Measurements from ENCODE around the gene C4orf51. TPM values are rescaled to one million over a fixed set of nuclear protein-coding genes. Genes with fewer than 3 reads are reported as not detected.

The C4orf51 gene
- total and polyA plus RNA-seq, 2 donors (not counting 1 experiment from before 2014, with no cell fraction given) = not detected

DNA sequence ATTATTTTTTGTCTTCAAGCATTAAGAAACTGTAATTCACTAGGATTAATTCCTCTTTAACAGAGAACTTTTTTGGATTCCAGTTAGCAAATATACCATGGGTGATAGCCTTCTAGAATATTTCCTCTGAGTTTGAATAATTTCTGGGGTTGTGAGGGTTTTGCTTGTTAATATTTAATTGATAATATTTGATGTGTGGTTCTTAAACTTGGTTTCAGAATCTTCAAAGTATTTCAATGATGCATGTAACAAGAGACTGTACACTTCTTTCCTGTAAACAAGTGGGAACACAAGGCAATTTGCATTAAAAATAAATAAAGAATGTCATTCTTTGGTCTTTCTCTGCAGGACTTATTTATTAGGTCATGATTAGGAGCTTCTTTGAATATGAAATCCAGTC lies 9.5 kb upstream of the C4orf51 start:
- Mint-ChIP-seq H3K4me1 (no peaks in the 10 kb centered on the region), H3K27ac (no peak overlapping the region), H3K4me3 (no peak overlapping the region), H3K9me3 (ENCODE audit: insufficient read depth) (no peaks in the 10 kb centered on the region), H3K27me3 (peaks cover 6% of the 10 kb centered on the region)
- Histone ChIP-seq H3K79me2 (ENCODE audit: control insufficient read depth, insufficient read depth, low read length) (no peaks in the 10 kb centered on the region), H3K36me3 (replicated peaks in 1 of 2; ENCODE audit: control extremely low read depth in 1 of 2, control insufficient read depth in 1 of 2, extremely low read depth in 1 of 2, insufficient read depth in 2 of 2, low read length in 1 of 2) (no peaks in the 10 kb centered on the region), H3K4me3 (ENCODE audit: control extremely low read depth in 1 of 5, extremely low read depth in 1 of 5, insufficient read depth in 1 of 5, low read depth in 2 of 5, low read length in 4 of 5) (no peak overlapping the region), H3K9me3 (ENCODE audit: control extremely low read depth in 1 of 3, control insufficient read depth in 2 of 3, insufficient read depth in 1 of 3, low read length in 2 of 3) (peaks cover 0 to 3% (median 1%) of the 10 kb centered on the region in 3 donors), H3K4me1 (ENCODE audit: control insufficient read depth in 2 of 2, insufficient read depth in 2 of 2, low read length in 2 of 2) (no peaks in the 10 kb centered on the region), H2AFZ (ENCODE audit: insufficient read depth, low read depth, low read length, poor library complexity, severe bottlenecking) (no peak overlapping the region), H3K9ac (ENCODE audit: low read length) (no peak overlapping the region), H4K20me1 (ENCODE audit: control insufficient read depth, insufficient read depth, low read length, poor library complexity, severe bottlenecking) (no peaks in the 10 kb centered on the region), H3K27me3 (replicated peaks in 1 of 4; ENCODE audit: control extremely low read depth in 1 of 4, control insufficient read depth in 3 of 4, insufficient read depth in 4 of 4, low read length in 3 of 4) (no peaks in the 10 kb centered on the region), H3K27ac (ENCODE audit: low read length in 2 of 2) (no peak overlapping the region), H3K4me2 (replicated peaks; ENCODE audit: low read depth, low read length, poor library complexity, severe bottlenecking) (no peak overlapping the region)
- no peak for TF ChIP-seq EZH2 (IDR thresholded peaks at IDR 0.05; ENCODE audit: borderline replicate concordance, insufficient read depth, low read depth, low read length, poor library complexity, severe bottlenecking)
- TF ChIP-seq, protein P1, sequence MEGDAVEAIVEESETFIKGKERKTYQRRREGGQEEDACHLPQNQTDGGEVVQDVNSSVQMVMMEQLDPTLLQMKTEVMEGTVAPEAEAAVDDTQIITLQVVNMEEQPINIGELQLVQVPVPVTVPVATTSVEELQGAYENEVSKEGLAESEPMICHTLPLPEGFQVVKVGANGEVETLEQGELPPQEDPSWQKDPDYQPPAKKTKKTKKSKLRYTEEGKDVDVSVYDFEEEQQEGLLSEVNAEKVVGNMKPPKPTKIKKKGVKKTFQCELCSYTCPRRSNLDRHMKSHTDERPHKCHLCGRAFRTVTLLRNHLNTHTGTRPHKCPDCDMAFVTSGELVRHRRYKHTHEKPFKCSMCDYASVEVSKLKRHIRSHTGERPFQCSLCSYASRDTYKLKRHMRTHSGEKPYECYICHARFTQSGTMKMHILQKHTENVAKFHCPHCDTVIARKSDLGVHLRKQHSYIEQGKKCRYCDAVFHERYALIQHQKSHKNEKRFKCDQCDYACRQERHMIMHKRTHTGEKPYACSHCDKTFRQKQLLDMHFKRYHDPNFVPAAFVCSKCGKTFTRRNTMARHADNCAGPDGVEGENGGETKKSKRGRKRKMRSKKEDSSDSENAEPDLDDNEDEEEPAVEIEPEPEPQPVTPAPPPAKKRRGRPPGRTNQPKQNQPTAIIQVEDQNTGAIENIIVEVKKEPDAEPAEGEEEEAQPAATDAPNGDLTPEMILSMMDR (IDR thresholded peaks at IDR 0.05) = no peak
- no peak for DNase-seq
- no peak for ATAC-seq (ENCODE audit: low read depth)
- intact Hi-C loops (cut with micrococcal nuclease) = no loop called here
- ChIA-PET CTCF (no interaction called here), POLR2A (no interaction called here)

DNA sequence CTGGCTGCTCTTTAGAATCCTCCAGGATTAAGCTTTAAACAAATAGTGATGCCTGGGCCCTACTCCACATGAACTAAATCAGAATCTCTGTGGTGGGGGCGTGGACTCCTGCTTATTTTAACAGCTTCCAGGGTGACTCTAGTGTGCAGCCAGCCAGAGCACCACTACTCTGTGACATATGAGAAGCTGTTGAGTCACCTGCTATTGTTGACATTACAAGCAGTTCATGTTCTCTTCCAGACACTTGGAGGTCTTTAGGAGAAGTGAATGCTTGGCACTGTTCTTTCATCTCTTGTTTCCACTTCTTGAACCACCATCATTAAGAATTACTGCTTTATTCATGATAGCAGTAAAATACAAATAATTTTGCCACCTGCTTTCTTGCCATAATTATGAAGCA lies 426 bp upstream of the C4orf51 start:
- Histone ChIP-seq H3K4me2 (replicated peaks; ENCODE audit: low read depth, low read length, poor library complexity, severe bottlenecking) (no peak overlapping the region), H3K27me3 (replicated peaks in 1 of 4; ENCODE audit: control extremely low read depth in 1 of 4, control insufficient read depth in 3 of 4, insufficient read depth in 4 of 4, low read length in 3 of 4) (no peaks in the 10 kb centered on the region), H3K9me3 (ENCODE audit: control extremely low read depth in 1 of 3, control insufficient read depth in 2 of 3, insufficient read depth in 1 of 3, low read length in 2 of 3) (peaks cover 0 to 4% (median 0%) of the 10 kb centered on the region in 3 donors), H4K20me1 (ENCODE audit: control insufficient read depth, insufficient read depth, low read length, poor library complexity, severe bottlenecking) (no peaks in the 10 kb centered on the region), H3K79me2 (ENCODE audit: control insufficient read depth, insufficient read depth, low read length) (no peaks in the 10 kb centered on the region), H2AFZ (ENCODE audit: insufficient read depth, low read depth, low read length, poor library complexity, severe bottlenecking) (no peak overlapping the region), H3K4me3 (ENCODE audit: control extremely low read depth in 1 of 5, extremely low read depth in 1 of 5, insufficient read depth in 1 of 5, low read depth in 2 of 5, low read length in 4 of 5) (no peak overlapping the region), H3K27ac (ENCODE audit: low read length in 2 of 2) (no peak overlapping the region), H3K36me3 (replicated peaks in 1 of 2; ENCODE audit: control extremely low read depth in 1 of 2, control insufficient read depth in 1 of 2, extremely low read depth in 1 of 2, insufficient read depth in 2 of 2, low read length in 1 of 2) (no peaks in the 10 kb centered on the region), H3K4me1 (ENCODE audit: control insufficient read depth in 2 of 2, insufficient read depth in 2 of 2, low read length in 2 of 2) (no peaks in the 10 kb centered on the region), H3K9ac (ENCODE audit: low read length) (no peak overlapping the region)
- H3K27me3 Mint-ChIP-seq = peaks cover 29% of the 10 kb centered on the region
- ATAC-seq (ENCODE audit: low read depth) (no peak), DNase-seq (no peak)
- no peak overlapping the region for H3K4me3 Mint-ChIP-seq
- POLR2A ChIA-PET = no interaction called here
- intact Hi-C loops (cut with micrococcal nuclease) = no loop called here
- CTCF ChIA-PET = no interaction called here
- no CpG with 5 or more reads among the region's 1 CpG for WGBS (ENCODE audit: insufficient coverage)
- no peaks in the 10 kb centered on the region for H3K4me1 Mint-ChIP-seq
- TF ChIP-seq EZH2 (IDR thresholded peaks at IDR 0.05; ENCODE audit: borderline replicate concordance, insufficient read depth, low read depth, low read length, poor library complexity, severe bottlenecking) = no peak
- TF ChIP-seq, protein P1 (IDR thresholded peaks at IDR 0.05) = no peak
- no peak overlapping the region for H3K27ac Mint-ChIP-seq
- peaks cover 13% of the 10 kb centered on the region for H3K9me3 Mint-ChIP-seq (ENCODE audit: insufficient read depth)

Data from B cell (primary cell).